Vagina (tissue), 2 donors: Measurements from ENCODE around the gene NLGN1.

Experiments used
- CTCF ChIP-seq, 3 experiments: fragments of 450-650 bp in 2 of 3; fragments of 200-600 bp in 1 of 3; sonication (generic) in 1 of 3; IDR thresholded peaks; one replicate each; pipeline ENCODE4 v1.5.1; 2017 to 2019; ENCODE audit warnings: antibody characterized with exemption in 3 of 3, mild to moderate bottlenecking in 2 of 3, moderate library complexity in 2 of 3
- POLR2A ChIP-seq, 2 donors: fragments of 450-650 bp; IDR thresholded peaks; one replicate each; pipeline ENCODE4 v1.6.1; 2017; ENCODE audit warnings: antibody characterized with exemption in 2 of 2, mild to moderate bottlenecking in 2 of 2, moderate library complexity in 2 of 2

GRCh38 chr3:174219738-174220137 lies 822.2 kb downstream of the NLGN1 start:
- TF ChIP-seq CTCF (IDR thresholded peaks at IDR 0.05) (no peak), POLR2A (IDR thresholded peaks at IDR 0.05) (no peak)
